ENCODE data around the gene CAPN2.
"Not testable (repeated sequence)": the region's sequence is repeated elsewhere in the genome, so short reads cannot be mapped to it uniquely, and the experiment has no call there.

CAPN2 gene

GRCh38 chr1:223716302-223716862 lies 4.0 kb downstream of the CAPN2 start:
- no peak for DNase-seq (ENCODE audit: low read depth, low spot score)

- DNase-seq (ENCODE audit: low read depth, low spot score): no peak
Measured at GRCh38 chr1:223717123-223717522, 4.8 kb downstream of the CAPN2 start.

GRCh38 chr1:223717695-223718363 lies 5.5 kb downstream of the CAPN2 start:
- DNase-seq (ENCODE audit: low read depth, low spot score): no peak

- DNase-seq (ENCODE audit: low read depth, low spot score): no peak
Measured at GRCh38 chr1:223718850-223719249, 6.5 kb downstream of the CAPN2 start.

- DNase-seq (ENCODE audit: low read depth, low spot score): no peak
Measured at GRCh38 chr1:223720971-223721591, 8.7 kb downstream of the CAPN2 start.

- DNase-seq (ENCODE audit: low read depth, low spot score): no peak
Measured at GRCh38 chr1:223721658-223722607, 9.6 kb downstream of the CAPN2 start.

GRCh38 chr1:223723351-223723904 lies 11.1 kb downstream of the CAPN2 start:
- DNase-seq (ENCODE audit: low read depth, low spot score): no peak

GRCh38 chr1:223724376-223724775 lies 12.0 kb downstream of the CAPN2 start:
- DNase-seq (ENCODE audit: low read depth, low spot score): no peak

- no peak for DNase-seq (ENCODE audit: low read depth, low spot score)
Measured at GRCh38 chr1:223725578-223725977, 13.2 kb downstream of the CAPN2 start.

GRCh38 chr1:223726380-223727001 lies 14.2 kb downstream of the CAPN2 start:
- DNase-seq (ENCODE audit: low read depth, low spot score): peak; percentile 87

GRCh38 chr1:223727541-223727940 lies 15.2 kb downstream of the CAPN2 start:
- no peak for DNase-seq (ENCODE audit: low read depth, low spot score)

GRCh38 chr1:223729906-223730305 lies 17.6 kb downstream of the CAPN2 start:
- DNase-seq (ENCODE audit: low read depth, low spot score): no peak

- DNase-seq (ENCODE audit: low read depth, low spot score): no peak
Measured at GRCh38 chr1:223730479-223731132, 18.3 kb downstream of the CAPN2 start.

- no peak for DNase-seq (ENCODE audit: low read depth, low spot score)
Measured at GRCh38 chr1:223731133-223731770, 18.9 kb downstream of the CAPN2 start.

GRCh38 chr1:223732993-223733798 lies 20.9 kb downstream of the CAPN2 start:
- no peak for DNase-seq (ENCODE audit: low read depth, low spot score)

GRCh38 chr1:223733898-223734852 lies 21.8 kb downstream of the CAPN2 start:
- DNase-seq (ENCODE audit: low read depth, low spot score): no peak

GRCh38 chr1:223736638-223737037 lies 24.3 kb downstream of the CAPN2 start:
- DNase-seq (ENCODE audit: low read depth, low spot score): not testable (repeated sequence)

- DNase-seq (ENCODE audit: low read depth, low spot score): no peak
Measured at GRCh38 chr1:223737342-223737741, 25.0 kb downstream of the CAPN2 start.

Measured in activated naive CD8-positive, alpha-beta T cell treated with anti-CD3 and anti-CD28 coated beads, Interleukin-2, amount 50 U/mL, for 16 hours (primary cell).